ENCODE results near the gene C16orf95.

C16orf95 gene

GRCh38 chr16:87293990-87294389 lies 23.2 kb downstream of the C16orf95 start:
- DNase-seq (ENCODE audit: low spot score): no peak
- no peak for TF ChIP-seq CTCF (IDR thresholded peaks at IDR 0.05; ENCODE audit: extremely low read depth, missing control alignments)

- no peak for TF ChIP-seq CTCF (IDR thresholded peaks at IDR 0.05; ENCODE audit: extremely low read depth, missing control alignments)
- no peak for DNase-seq (ENCODE audit: low spot score)
Observed at GRCh38 chr16:87291944-87292343, 25.2 kb downstream of the C16orf95 start.

- DNase-seq (ENCODE audit: low spot score): no peak
- TF ChIP-seq CTCF (IDR thresholded peaks at IDR 0.05; ENCODE audit: extremely low read depth, missing control alignments): no peak
Observed at GRCh38 chr16:87288753-87289362, 28.3 kb downstream of the C16orf95 start.

- TF ChIP-seq CTCF (IDR thresholded peaks at IDR 0.05; ENCODE audit: extremely low read depth, missing control alignments): no peak
Observed at GRCh38 chr16:87286839-87287626, 30.2 kb downstream of the C16orf95 start.

GRCh38 chr16:87284183-87284582 lies 33.0 kb downstream of the C16orf95 start:
- no peak for TF ChIP-seq CTCF (IDR thresholded peaks at IDR 0.05; ENCODE audit: extremely low read depth, missing control alignments)
- DNase-seq (ENCODE audit: low spot score): no peak

More at GRCh38 chr16:87286839-87287626, 30.2 kb downstream of the C16orf95 start:
- DNase-seq (ENCODE audit: low spot score): no peak

GRCh38 chr16:87279094-87279658 lies 38.0 kb downstream of the C16orf95 start:
- no peak for DNase-seq (ENCODE audit: low spot score)
- TF ChIP-seq CTCF (IDR thresholded peaks at IDR 0.05; ENCODE audit: extremely low read depth, missing control alignments): no peak
